HCT116 (cell line): ENCODE results near the gene ARMS2.

Experiments used
- CTCF ChIP-seq, 3 experiments: fragments of 200-600 bp in 1 of 3; sonication (generic) in 1 of 3; IDR thresholded peaks in 2 of 3; conservative IDR thresholded peaks in 1 of 3; 2 replicates each; pipeline ENCODE4 v1.5.1; 2012 to 2017; ENCODE audit warnings: low read depth in 2 of 3, low read length in 2 of 3, antibody characterized with exemption in 1 of 3, borderline replicate concordance in 1 of 3, control low read depth in 1 of 3, mild to moderate bottlenecking in 1 of 3, mixed read lengths in 1 of 3, mixed run types in 1 of 3, moderate library complexity in 1 of 3; ENCODE audit not compliant: insufficient read depth in 1 of 3
- EGR1 ChIP-seq: IDR thresholded peaks from 2 replicates; pipeline ENCODE4 v1.6.1; 2012; ENCODE audit warnings: low read depth
- EZH2 ChIP-seq: fragments of 200-600 bp; sonication (generic); IDR thresholded peaks from 2 replicates; pipeline ENCODE4 v1.6.1; 2017; ENCODE audit warnings: antibody characterized with exemption, mixed run types
- FOSL1 ChIP-seq: IDR thresholded peaks from 2 replicates; pipeline ENCODE4 v1.6.1; 2012; ENCODE audit warnings: low read depth
- JUND ChIP-seq: IDR thresholded peaks from 2 replicates; pipeline ENCODE4 v1.6.1; 2012
- MAX ChIP-seq: IDR thresholded peaks from 2 replicates; pipeline ENCODE4 v1.6.1; 2012
- POLR2A ChIP-seq: IDR thresholded peaks from 2 replicates; pipeline ENCODE4 v1.7.0; 2011; ENCODE audit warnings: borderline replicate concordance; ENCODE audit not compliant: insufficient read depth, insufficient read length; ENCODE audit errors: extremely low read depth
- POLR2AphosphoS5 ChIP-seq: IDR thresholded peaks from 2 replicates; pipeline ENCODE4 v1.6.1; 2011; ENCODE audit warnings: mild to moderate bottlenecking, low read depth, low read length, moderate library complexity
- REST ChIP-seq: IDR thresholded peaks from 2 replicates; pipeline ENCODE4 v1.6.1; 2012; ENCODE audit warnings: low read depth
- SIN3A ChIP-seq: IDR thresholded peaks from 2 replicates; pipeline ENCODE4 v1.6.1; 2012; ENCODE audit warnings: low read depth
- SP1 ChIP-seq: IDR thresholded peaks from 2 replicates; pipeline ENCODE4 v1.6.1; 2012; ENCODE audit warnings: low read depth
- YY1 ChIP-seq: IDR thresholded peaks from 2 replicates; pipeline ENCODE4 v1.6.1; 2011; ENCODE audit warnings: low read length, low read depth, moderate library complexity, mild to moderate bottlenecking; ENCODE audit not compliant: insufficient replicate concordance; ENCODE audit errors: extremely low read depth
- ZFX ChIP-seq: fragments of 450-650 bp; IDR thresholded peaks from 2 replicates; pipeline ENCODE4 v1.6.1; 2017
- ZNF274 ChIP-seq: fragments of 200-500 bp; sonication (Bioruptor generic); IDR thresholded peaks from 2 replicates; pipeline ENCODE4 v1.6.1; 2014; ENCODE audit warnings: mild to moderate bottlenecking, low read depth, low read length, inconsistent platforms

GRCh38 chr10:122480146-122480833 is 25.8 kb downstream of the ARMS2 start:
- no peak for TF ChIP-seq CTCF (IDR thresholded peaks at IDR 0.05 in 2 of 3, conservative IDR thresholded peaks at IDR 0.05 in 1 of 3; ENCODE audit: borderline replicate concordance in 1 of 3, insufficient read depth in 1 of 3, low read depth in 2 of 3, low read length in 2 of 3)
- no peak for TF ChIP-seq EZH2
- no peak for TF ChIP-seq POLR2A
- TF ChIP-seq POLR2AphosphoS5 = no peak
- no peak for TF ChIP-seq MAX
- TF ChIP-seq SIN3A = no peak
- no peak for TF ChIP-seq REST
- TF ChIP-seq SP1 = no peak
- no peak for TF ChIP-seq YY1
- TF ChIP-seq EGR1 = no peak
- TF ChIP-seq JUND = no peak
- no peak for TF ChIP-seq ZFX
- no peak for TF ChIP-seq ZNF274
- TF ChIP-seq FOSL1 = no peak
